Hematopoietic multipotent progenitor cell (in vitro differentiated cells): ENCODE results near the gene CCDC157. TPM values are rescaled to one million over a fixed set of nuclear protein-coding genes. Genes with fewer than 3 reads are reported as not detected.
"Not testable (repeated sequence)": the region's sequence is repeated elsewhere in the genome, so short reads cannot be mapped to it uniquely, and the experiment has no call there.

ENCODE experiments used
- DNase-seq, 3 donors: peaks; one replicate each; pipeline ENCODE4 v3.0.0-alpha.2; 2011 to 2015; ENCODE audit warnings: low read depth in 2 of 3, low spot score in 2 of 3
- total RNA-seq: library from RNA; depleted of rRNA; stranded (reverse); fragments of >200 nt; gene quantifications from one replicate; pipeline ENCODE4 v1.2.3, GENCODE V29; 2012

The CCDC157 gene
- total RNA-seq, 1 donor = 5.9 TPM

DNA sequence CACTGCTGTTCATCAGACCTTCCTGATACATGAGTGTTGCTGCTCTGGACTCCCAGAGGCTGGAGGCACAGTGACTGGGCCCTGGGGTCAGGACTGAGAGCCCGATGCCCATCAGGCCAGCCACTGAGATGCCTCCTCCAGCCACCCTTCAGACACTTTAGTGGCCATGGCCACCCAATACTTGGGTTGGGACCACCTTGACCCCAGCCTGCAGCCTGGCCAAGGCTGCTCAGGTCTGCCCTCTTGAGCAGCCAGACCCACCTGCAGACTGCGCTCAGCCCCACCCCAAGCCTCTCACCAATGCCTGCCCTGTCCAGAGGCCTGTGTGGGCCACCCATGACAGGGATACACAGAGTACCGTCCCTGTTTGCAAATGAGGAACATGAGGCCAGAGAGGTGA is 26.3 kb downstream of the CCDC157 start:
- no peak for DNase-seq

DNA sequence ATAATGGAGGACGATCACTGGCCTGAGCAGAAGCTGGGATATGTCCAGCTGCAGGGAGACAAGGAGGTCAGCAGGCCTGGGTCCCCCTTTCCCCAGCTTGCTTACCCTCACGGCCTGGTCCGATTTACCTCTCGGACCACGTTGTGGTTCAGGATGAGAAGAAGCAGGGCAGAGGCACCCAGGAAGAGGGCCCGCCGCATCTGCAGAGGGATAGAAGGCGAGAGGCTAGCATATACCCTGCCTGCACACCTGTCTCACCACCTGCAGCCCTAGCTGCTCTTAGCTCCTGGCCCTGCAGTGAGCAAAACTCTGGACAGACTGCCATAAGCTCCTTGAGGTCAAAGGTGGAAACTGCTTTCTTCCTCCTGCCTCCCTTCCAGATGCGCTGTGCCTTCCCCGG is 29.1 kb downstream of the CCDC157 start:
- DNase-seq = no peak

DNA sequence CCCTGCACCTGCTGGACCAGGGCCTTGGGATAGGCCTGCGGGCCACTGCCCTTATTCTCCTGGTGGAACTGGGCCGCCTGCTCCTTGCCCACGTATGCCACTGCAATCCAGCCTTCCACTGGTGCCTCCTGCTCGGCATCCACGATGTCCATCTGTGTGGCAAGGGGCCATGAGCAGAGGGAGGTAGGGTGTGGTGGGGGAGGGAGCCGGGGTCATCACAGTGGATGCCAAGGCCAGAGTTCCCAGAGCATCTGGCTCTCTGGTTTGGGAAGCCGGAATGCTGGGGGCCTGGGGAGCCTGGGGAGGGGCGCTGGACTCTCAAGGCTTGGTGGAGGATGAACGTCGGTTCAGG is 29.8 kb downstream of the CCDC157 start:
- DNase-seq = no peak

DNA sequence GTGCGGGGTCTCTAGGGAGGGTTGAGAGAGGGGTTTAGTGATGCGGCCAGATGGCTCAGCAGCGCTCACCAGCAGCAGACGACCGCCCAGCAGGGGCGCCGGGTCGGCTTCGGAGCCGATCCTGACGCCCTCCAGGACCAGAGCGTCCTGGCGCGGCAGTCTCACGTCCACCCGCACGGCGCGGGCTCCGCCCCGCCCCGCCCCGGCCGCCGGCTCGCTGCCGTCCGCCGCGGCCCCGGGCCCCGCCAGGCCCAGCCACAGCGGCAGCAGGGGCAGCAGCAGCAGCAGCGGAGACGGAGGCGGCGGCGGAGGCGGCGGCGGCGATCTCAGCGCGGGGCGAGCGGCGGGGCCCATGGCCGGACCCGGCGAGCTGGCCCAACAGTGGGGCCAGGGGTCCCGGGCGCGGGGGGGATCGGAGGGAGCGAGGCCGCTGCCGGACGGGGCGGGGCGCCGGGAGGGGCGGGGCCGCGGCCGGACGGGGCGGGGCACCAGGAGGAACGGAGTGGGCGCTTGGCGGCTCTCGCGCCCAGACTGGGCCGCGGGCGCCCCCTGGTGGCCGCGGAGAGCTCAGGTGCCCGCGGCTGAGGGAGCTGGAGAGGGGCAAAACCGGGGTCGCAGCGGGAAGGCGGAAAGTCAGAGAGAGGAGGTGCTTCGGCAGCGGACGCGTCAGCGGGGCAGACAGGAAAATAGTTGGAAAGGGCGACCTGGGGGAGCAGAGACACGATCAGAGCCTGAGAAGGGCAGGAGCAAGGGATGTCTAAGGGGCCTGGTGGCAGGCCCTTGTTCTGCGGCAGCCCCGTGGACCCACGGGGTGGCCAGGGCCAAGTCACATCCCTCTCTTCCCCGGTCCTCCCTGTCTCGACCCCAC is 30.4 kb downstream of the CCDC157 start, which contains the start of gene RNF215:
TSS of gene RNF215 (minus strand) at position 452 of the 868 bp plus-strand sequence. CDS start at position 354, 98 bp downstream.
- DNase-seq = peak; percentile 79 to 83 (median 80)

DNA sequence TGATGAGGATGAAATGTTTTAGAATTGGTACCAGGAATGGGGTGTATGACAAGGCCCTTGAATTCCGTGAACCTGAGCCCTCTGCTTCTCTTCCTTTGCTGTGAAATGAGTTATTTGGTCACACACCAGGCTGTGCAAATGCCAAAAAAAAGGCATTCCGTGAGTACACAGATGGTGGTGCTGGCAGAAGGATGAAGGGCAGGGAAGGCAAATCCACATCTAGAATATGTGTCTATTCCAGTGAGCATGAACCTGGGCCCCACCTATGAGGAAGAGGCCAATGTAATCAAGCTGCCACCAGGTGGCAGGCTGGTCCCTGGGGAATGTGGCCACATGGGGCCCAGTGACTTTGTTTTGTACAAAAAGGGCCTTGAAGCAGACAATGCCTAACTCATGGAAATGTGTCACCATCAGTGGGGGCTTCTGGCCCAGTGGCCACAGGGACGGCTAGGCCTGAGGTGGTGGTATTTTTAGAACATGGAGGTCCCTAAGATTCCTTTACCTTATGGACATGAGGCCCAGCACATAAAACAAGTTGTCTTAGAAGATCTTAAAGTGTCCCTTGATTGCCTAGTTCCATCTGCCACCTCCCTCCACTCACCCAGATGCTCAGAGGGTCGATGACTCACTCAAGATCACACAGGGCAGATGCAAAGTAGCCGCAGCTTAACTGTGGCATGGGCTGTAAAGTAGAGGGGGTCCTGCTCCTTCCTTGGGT is 34.3 kb downstream of the CCDC157 start:
- peak; percentile 77 to 90 (median 81) for DNase-seq

DNA sequence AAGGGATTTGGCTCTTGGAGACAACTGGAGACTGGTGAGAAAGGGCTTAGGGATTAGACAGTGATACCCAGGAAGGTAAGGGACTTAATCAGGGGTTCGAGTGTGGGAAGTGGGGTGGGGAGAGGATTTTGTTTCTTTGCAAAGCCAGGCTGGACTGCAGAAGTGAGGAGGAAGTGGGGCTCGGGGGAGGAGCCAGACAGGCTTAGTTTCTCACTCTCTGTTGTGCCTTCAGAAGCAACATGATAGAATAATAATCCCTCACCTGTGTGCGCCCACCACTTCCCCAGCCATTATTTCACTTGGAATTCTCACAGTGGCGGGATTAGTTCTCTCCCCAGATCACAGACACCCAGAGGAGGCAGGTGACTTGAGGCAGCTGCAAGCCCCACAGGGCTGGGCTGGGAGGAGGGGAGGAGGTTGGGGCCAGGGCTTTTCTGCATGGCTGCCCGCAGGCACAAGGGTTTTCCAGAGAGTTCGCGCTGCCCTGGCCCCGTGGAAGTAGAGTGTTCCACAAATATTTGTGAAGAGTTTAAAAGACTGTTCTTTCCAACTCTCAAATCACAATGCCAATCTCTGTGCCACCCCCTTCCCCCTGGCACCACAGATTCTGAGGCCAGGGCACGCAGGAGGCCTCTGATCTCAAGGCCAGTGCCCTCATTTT is 36.0 kb downstream of the CCDC157 start:
- no peak for DNase-seq

DNA sequence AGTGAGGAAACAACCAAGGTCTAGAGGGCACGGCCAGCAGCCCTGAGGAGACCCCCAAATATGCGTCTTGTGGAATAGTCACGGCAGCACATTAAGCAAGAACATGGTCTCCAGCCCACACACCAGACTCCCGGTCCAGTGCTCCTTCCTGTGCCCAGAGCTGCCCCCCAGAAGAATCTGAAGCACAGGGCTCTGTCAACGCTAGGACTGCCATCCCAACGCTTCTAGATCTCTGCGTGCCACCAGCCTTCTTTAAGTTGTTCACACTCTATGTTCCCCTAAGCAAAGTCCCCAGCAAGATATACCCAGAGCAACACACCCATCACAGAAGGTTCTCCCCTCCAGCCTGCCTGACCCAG is 36.5 kb downstream of the CCDC157 start:
- no peak for DNase-seq

DNA sequence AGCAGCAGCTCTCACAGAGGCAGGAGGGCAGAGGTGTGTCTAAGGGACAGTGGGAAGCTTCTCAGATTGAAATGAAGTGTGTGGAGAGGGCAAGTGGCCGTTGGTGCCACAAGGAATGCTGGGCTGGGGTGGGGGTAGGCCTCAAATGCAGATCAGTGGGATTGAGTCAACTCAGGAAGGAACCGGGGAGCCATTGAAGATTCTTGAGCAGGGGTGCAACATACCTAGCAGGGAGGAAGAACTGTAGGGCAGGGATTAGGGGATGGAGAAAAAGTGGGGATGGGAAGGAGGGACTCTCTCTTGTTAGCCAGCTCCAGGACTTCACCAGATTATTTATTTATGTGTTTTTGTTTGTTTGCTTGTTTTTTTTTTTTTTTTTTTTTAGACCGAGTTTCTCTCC is 37.1 kb downstream of the CCDC157 start:
- DNase-seq = no peak

DNA sequence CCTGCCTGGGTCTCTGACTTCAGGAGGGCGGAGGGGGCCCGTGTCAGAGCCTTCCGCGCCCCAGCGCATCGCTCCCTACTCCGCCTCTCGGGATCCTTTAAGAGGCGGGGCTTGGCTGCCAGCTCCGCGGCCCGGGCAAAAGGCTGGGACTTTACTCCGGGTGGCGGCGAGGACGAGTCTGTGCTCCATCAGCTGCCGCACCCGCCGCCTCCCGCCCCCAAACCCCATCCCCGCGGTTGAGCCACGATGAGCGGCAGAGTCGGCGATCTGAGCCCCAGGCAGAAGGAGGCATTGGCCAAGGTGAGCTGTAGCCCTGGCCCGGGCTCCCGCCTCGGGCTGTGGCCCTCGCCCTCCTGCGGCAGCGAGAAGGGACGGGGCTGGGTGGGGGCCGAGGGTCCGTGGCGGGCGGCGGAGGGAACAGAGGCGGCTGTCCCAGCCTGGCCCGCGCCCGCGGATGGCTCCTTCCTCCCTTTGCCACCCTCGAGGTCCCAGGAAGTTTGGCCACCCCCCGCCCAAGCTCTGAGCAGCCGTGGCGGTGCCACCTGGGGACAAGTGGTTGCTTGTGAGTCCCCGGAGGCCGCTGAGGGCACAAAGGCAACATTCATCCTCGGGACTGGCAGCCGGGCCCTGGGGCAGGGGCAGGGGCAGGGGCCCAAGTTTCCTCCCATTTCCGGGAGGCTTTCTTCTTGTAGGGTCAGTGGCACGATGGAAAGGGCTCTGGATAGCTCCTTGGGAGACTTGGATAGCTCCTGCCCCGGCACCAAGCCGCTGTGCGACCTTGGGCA is 40.3 kb downstream of the CCDC157 start, which contains the start of gene SEC14L2:
TSS of gene SEC14L2 (plus strand) at position 148 of the 785 bp plus-strand sequence. CDS start at position 247, 99 bp downstream.
- DNase-seq = peak in 1 of 3 donors; percentile 34

DNA sequence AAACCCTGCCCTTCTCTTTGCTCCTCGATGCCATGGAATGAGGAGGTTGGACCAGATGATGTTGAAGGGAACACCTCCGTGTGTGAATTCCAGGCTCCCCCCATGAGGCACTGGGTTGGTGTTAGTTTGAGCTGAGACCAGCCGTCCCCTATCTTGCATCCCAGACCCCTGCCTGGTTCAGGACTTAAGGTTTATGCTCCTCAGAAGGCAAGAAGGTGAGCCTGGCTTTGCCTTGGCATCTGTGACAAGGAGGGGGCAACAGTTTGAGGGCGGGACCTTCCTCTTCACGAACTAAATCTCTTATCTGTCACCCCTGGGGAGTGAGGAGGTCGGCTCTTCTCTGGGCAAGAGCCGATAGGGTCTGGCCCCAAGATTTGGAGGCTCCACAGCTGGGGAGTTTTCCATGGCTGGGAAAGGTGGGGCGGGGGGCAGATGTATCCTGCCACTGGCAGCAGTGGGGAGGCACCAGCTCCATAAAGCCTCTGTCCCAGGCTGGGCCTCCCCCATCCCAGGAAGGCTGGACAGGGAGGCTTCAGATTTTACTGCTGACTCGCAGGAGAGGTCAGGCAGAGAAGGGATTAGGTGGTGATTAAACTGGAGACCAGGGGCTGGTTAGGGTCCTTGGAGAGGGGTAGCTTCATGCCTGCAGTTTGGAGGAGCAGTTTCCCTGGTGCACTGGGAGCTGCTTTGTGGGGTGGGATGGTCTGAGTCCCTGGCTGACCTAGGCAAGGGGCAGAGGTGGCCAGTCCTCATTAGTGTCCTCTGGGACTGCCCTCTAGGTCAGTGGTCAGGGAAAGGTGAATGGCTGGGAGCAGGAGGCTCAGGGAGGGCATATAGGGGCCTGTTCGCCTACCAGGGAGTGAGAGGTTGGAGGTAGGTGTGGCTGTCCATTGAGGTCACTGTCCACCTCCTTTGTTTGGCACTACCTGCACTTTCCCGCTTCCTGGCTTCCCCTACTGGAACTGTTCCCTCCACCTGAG is 41.1 kb downstream of the CCDC157 start:
- DNase-seq = no peak

DNA sequence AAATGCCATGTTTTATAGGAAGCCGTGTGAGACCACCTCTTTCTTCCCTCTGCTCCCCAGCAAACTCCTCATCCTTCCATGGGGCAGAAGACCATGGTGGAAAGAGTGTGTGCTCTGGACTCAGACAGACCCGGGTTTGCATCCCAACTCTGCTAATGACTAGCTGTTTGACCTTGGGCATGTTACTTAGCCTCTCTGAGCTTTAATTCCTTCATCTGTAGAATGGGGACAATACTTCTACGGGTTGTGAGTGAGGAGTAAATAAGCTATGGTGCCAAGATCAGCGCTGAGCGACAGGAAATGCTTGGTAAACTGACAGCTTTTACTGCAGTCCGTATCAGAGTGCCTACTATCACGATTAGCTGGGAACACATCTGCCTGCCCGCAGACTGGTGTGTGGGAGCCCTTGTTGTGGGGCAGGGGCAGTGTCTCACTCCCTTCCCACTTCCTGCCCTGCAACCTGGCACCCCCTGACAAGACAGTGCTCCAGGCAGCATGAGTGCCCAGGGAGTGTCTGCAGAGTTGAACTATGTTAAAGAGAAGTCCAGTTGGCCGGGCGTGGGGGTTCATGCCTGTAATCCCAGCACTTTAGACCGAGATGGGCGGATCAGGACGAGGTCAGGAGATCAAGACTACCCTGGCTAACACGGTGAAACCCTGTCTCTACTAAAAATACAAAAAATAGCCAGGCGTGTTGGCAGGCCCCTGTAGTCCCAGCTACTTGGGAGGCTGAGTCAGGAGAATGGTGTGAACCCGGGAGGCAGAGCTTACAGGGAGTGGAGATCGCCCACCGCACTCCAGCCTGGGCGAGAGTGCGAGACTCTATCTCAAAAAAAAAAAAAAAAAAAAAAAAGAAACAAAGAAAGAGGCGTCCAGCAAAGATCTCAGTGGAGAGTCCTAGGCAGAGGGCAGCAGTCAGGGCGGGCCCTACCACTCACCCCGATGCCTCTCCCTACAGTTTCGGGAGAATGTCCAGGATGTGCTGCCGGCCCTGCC is 42.2 kb downstream of the CCDC157 start:
- no peak for DNase-seq

DNA sequence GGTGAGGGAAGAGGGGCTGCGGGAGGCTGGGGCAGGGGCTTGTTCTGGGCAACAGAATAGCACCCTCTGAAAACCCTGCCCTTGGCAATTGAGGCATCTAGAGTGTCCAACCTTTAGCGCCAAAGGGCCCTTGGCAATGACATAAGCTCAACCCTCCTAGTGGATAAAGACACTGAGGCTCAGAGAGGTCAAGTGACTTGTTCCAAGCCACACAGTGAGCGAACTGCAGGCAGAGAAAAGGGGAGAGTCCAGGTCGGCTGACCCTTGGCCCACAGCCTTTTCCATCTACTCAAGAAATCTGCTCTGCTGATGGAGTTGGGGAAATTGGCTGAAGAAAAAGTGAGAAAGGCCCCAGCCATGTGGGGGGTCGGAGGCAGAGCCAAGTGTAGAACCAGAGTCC is 42.9 kb downstream of the CCDC157 start:
- DNase-seq = no peak

DNA sequence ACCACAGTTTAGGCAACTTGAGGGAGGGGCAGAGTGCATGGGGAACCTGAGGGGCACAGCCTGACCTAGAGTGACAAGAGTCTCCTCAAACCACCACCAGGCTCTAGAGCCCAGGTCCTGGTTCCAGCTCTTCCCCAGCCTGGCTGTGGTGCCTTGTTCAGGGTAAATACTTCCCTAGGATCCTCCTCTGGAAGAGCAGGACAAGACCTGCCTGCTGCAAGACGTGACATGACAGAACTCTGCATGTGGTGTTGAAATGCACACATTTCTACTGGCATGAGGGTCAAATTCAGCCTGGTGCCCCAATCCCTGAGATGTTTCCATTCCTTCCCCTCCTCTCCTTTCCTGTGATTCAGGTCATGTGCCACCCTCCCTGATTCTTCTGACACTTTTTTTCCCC is 43.4 kb downstream of the CCDC157 start:
- DNase-seq = no peak

DNA sequence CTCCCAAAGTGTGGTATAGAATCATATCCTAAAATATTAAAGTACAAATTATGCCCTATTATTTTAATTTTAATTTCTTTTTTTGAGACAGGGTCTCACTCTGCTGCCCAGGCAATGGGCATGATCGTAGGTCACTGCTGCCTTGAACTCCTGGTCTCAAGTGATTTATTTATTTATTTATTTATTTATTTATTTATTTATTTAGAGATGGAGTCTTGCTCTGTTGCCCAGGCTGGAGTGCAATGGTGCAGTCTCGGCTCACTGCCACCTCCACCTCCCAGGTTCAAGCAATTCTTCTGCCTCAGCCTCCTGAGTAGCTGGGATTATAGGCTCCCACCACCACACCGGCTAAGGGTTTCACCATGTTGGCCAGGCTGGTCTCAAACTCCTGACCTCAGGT is 44.2 kb downstream of the CCDC157 start:
- DNase-seq = not testable (repeated sequence)

DNA sequence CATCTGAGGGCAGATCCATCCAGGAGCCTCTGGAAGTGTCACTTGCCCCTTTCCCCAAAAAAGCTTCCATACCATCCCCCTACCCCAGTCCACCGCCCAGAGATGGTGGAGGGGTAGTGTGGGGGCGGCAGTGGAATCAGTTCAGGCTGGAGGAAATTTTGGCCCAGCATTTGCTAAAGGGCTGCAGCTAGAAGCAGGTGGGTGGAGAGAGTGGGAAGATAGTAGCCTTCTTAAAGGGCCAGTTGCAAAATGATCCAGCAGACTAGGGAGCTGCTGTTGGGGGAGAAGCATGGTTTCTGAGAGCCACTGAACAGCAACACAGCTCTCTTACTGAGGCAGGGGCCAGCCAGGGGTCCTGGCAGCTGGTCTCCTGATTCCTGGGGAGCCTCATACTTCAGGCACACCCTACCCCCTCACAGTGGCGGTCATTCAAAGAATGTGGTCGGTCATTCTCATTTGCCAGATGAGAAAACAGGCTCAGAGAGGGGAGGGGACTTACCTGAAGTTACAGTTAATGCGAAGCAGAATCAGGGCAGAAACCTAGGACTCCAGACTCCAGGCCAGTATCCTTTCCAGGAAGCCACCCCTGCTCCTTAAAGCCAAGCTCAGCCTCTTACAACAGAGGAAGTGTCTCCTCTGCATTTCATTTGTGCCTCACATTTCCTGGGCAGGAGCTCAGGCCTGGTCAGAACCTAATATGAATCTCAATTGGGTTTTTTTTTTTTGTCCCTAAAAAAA is 45.4 kb downstream of the CCDC157 start:
- no peak for DNase-seq

DNA sequence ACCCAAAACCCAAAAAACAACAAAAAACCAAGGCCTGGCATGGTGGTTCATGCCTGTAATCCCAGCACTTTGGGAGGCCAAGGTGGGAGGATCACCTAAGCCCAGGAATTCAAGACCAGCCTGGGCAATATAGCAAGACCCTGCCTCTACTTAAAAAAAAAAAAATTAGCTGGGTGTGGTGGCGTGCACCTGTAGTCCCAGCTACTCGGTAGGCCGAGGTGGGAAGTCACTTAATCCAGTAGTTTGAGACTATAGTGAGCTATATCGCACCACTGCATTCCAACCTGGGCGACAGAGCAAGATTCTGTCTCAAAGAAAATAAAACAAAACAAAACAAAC is 45.9 kb downstream of the CCDC157 start:
- DNase-seq = not testable (repeated sequence)

DNA sequence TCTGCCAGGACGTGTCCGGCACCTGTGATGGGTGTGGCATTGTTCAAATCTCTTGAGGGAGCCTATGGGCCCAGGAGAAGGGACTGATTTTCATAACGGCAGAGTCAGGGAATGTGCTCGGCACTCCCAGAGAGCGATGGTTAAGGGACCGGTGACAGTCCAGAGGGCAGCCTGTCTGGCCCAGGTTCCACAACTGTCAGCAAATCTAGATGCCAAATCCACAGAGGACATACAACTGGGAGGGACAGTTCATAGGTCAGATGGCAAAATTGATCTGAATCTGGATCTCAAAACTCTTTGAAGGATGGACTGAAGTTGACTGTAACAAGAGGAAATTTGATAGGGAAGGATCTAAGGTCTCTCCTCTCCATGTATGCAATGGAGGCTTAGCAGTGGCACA is 47.5 kb downstream of the CCDC157 start:
- no peak for DNase-seq

DNA sequence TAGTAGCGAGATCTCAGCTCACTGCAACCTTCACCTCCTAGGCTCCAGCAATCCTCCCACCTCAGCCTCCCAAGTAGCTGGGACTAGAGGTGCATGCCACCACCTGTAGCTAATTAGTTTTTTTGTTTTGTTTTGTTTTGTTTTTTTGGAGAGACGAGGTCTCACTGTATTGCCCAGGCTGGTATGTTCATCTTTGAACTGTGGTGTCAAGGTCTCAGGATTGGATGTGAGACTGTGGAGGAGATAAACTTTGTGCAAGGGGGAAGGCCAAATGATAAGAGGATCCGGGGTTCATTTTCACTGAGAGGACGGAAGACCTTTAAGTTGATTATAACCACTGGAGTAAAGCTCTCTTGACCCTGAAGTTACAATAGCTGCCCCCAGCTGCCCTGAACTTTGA is 48.9 kb downstream of the CCDC157 start:
- DNase-seq = no peak
